ENCODE measurements around the gene ALDOB. TPM values are rescaled to one million over a fixed set of nuclear protein-coding genes. Genes with fewer than 3 reads are reported as not detected.

Gene ALDOB
- total and polyA plus RNA-seq, 2 of the 13 experiments (the other 11 are each of a cell fraction or from before 2014, with no cell fraction given): 0.29 to 0.97 TPM

GRCh38 chr9:101445353-101446029 lies 9.9 kb upstream of the ALDOB start (continued):
- TF ChIP-seq NFAT5 (CRISPR knock-in tag; IDR thresholded peaks at IDR 0.05) (no peak), CBX2 (IDR thresholded peaks at IDR 0.05; ENCODE audit: low read depth, low read length) (no peak), CBX2 (CRISPR knock-in tag; IDR thresholded peaks at IDR 0.05; ENCODE audit: low read depth) (no peak), RFXANK (CRISPR knock-in tag; IDR thresholded peaks at IDR 0.05) (no peak), ARID2 (CRISPR knock-in tag; IDR thresholded peaks at IDR 0.05; ENCODE audit: borderline replicate concordance) (no peak), ZNF879 (CRISPR knock-in tag; IDR thresholded peaks at IDR 0.05) (no peak), ZNF235 (CRISPR knock-in tag; IDR thresholded peaks at IDR 0.05; ENCODE audit: borderline replicate concordance) (no peak), PRDM4 (CRISPR knock-in tag; IDR thresholded peaks at IDR 0.05; ENCODE audit: borderline replicate concordance) (no peak), TEAD3 (CRISPR knock-in tag; optimal IDR thresholded peaks at IDR 0.05; ENCODE audit: borderline replicate concordance) (peak; percentile 48), ZNF558 (CRISPR knock-in tag; IDR thresholded peaks at IDR 0.05; ENCODE audit: borderline replicate concordance) (no peak), ZNF609 (CRISPR knock-in tag; IDR thresholded peaks at IDR 0.05; ENCODE audit: borderline replicate concordance) (no peak; the same call in 1 of the 2 replicates), RAD51 (IDR thresholded peaks at IDR 0.05; ENCODE audit: borderline replicate concordance) (no peak), MIXL1 (CRISPR knock-in tag; IDR thresholded peaks at IDR 0.05) (no peak), KAT7 (CRISPR knock-in tag; IDR thresholded peaks at IDR 0.05; ENCODE audit: borderline replicate concordance) (peak; percentile 84; the same call in 1 of the 2 replicates), NAIF1 (CRISPR knock-in tag; IDR thresholded peaks at IDR 0.05; ENCODE audit: borderline replicate concordance) (no peak)
